ENCODE data around the gene PCDH15.

DNA sequence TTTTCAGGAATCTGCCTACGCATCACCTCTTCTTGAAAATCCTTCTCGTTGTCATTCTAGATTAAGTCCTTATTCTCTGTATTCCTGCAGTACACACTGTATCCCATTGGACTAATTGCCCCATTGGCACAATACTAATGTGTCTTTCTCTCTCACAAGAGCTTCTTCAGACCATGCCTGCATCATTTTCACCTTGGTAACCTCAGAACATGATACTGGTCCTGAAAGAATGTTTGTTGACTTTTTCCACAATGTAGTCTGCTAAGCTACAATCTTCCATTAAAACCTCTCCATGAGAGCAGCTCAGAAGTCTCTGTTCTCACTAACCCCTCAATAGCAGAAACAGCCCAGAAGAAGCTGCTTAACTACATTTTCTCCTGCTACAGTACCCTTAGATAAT, 270.7 kb downstream of the PCDH15 start:
- TF ChIP-seq, protein P1, sequence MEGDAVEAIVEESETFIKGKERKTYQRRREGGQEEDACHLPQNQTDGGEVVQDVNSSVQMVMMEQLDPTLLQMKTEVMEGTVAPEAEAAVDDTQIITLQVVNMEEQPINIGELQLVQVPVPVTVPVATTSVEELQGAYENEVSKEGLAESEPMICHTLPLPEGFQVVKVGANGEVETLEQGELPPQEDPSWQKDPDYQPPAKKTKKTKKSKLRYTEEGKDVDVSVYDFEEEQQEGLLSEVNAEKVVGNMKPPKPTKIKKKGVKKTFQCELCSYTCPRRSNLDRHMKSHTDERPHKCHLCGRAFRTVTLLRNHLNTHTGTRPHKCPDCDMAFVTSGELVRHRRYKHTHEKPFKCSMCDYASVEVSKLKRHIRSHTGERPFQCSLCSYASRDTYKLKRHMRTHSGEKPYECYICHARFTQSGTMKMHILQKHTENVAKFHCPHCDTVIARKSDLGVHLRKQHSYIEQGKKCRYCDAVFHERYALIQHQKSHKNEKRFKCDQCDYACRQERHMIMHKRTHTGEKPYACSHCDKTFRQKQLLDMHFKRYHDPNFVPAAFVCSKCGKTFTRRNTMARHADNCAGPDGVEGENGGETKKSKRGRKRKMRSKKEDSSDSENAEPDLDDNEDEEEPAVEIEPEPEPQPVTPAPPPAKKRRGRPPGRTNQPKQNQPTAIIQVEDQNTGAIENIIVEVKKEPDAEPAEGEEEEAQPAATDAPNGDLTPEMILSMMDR (IDR thresholded peaks at IDR 0.05; ENCODE audit: insufficient read depth, low read length, poor library complexity, severe bottlenecking), result no peak
- no peak for TF ChIP-seq EZH2phosphoT487 (conservative IDR thresholded peaks at IDR 0.05; ENCODE audit: low read length)
